HepG2 (cell line): Measurements from ENCODE around the gene DDX39B. TPM values are rescaled to one million over a fixed set of nuclear protein-coding genes. Genes with fewer than 3 reads are reported as not detected.

ENCODE experiments used
- ADNP ChIP-seq: sonication (generic); formaldehyde crosslinking; IDR thresholded peaks from 2 replicates; pipeline ENCODE4 v1.4.0; 2020; ENCODE audit warnings: missing genetic modification reagents
- BORCS8-MEF2B ChIP-seq: sonication (generic); formaldehyde crosslinking; IDR thresholded peaks from 2 replicates; pipeline ENCODE4 v1.8.0; 2022; ENCODE audit warnings: mild to moderate bottlenecking, missing genetic modification reagents
- HDAC2 ChIP-seq: sonication (generic); formaldehyde crosslinking; IDR thresholded peaks from 2 replicates; pipeline ENCODE4 v1.4.0; 2020; ENCODE audit warnings: missing genetic modification reagents
- JUNB ChIP-seq: sonication (generic); formaldehyde crosslinking; IDR thresholded peaks from 2 replicates; pipeline ENCODE4 v1.8.0; 2022; ENCODE audit warnings: missing genetic modification reagents, mild to moderate bottlenecking, borderline replicate concordance
- KAT8 ChIP-seq: IDR thresholded peaks from 2 replicates; pipeline ENCODE4 v1.6.1; 2016; ENCODE audit warnings: missing genetic modification reagents, missing compliant biosample characterization
- MEIS1 ChIP-seq: sonication (generic); formaldehyde crosslinking; IDR thresholded peaks from 2 replicates; pipeline ENCODE4 v1.9.0; 2021; ENCODE audit warnings: mild to moderate bottlenecking, missing genetic modification reagents, moderate library complexity, borderline replicate concordance
- NBN ChIP-seq: fragments of 450-650 bp; conservative IDR thresholded peaks from 2 replicates; pipeline ENCODE4 v1.6.1; 2017
- ONECUT2 ChIP-seq: sonication (generic); formaldehyde crosslinking; IDR thresholded peaks from 2 replicates; pipeline ENCODE4 v1.4.0; 2020; ENCODE audit warnings: missing genetic modification reagents
- RFX3 ChIP-seq: IDR thresholded peaks from 2 replicates; pipeline ENCODE4 v1.6.1; 2016; ENCODE audit warnings: missing biosample characterization, missing genetic modification reagents
- SMAD3 ChIP-seq: sonication (generic); formaldehyde crosslinking; IDR thresholded peaks from 2 replicates; pipeline ENCODE4 v1.4.0; 2020; ENCODE audit warnings: missing genetic modification reagents
- ZFP62 ChIP-seq: sonication (generic); formaldehyde crosslinking; IDR thresholded peaks from 2 replicates; pipeline ENCODE4 v1.4.0; 2020; ENCODE audit warnings: missing genetic modification reagents
- ZKSCAN8 ChIP-seq: IDR thresholded peaks from 2 replicates; pipeline ENCODE4 v1.6.1; 2016; ENCODE audit warnings: borderline replicate concordance, missing genetic modification reagents, missing compliant biosample characterization
- ZNF224 ChIP-seq: sonication (generic); formaldehyde crosslinking; IDR thresholded peaks from 2 replicates; pipeline ENCODE4 v1.5.0; 2020; ENCODE audit warnings: mild to moderate bottlenecking, missing genetic modification reagents
- ZNF292 ChIP-seq: sonication (generic); formaldehyde crosslinking; IDR thresholded peaks from 2 replicates; pipeline ENCODE4 v1.8.1; 2022; ENCODE audit warnings: mild to moderate bottlenecking, low read depth, missing genetic modification reagents, borderline replicate concordance
- ZNF891 ChIP-seq: sonication (generic); formaldehyde crosslinking; IDR thresholded peaks from 2 replicates; pipeline ENCODE4 v1.5.0; 2020; ENCODE audit warnings: mild to moderate bottlenecking, missing genetic modification reagents
- polyA plus RNA-seq, 8 experiments: library from polyadenylated mRNA; depleted of rRNA in 3 of 8; stranded (reverse) in 7 of 8; unstranded in 1 of 8; fragments of >200 nt; fragmentation: Illumina TruSeq in 4 of 8; extraction: Trizol in 4 of 8; gene quantifications; 2 replicates each; pipeline versions ENCODE4 v1.2.1 to v1.2.3, GENCODE V29; 2011 to 2016; ENCODE audit warnings: low read depth in 4 of 8, missing spikeins in 1 of 8, mixed read lengths in 1 of 8; ENCODE audit not compliant: insufficient read depth in 1 of 8
- total RNA-seq, 5 experiments: library from RNA; depleted of rRNA; stranded (reverse); fragments of >200 nt; fragmentation: Illumina TruSeq; extraction: Trizol; gene quantifications; 2 replicates each; pipeline ENCODE4 v1.2.3, GENCODE V29; 2016; ENCODE audit warnings: low read depth in 1 of 5
- TF ChIP-seq, protein P1 (sequence below): sonication (generic); formaldehyde crosslinking; IDR thresholded peaks from 2 replicates; pipeline ENCODE4 v1.9.0; 2021; ENCODE audit warnings: mild to moderate bottlenecking, missing genetic modification reagents
- TF ChIP-seq, protein P2 (sequence below): sonication (generic); formaldehyde crosslinking; IDR thresholded peaks from 2 replicates; pipeline ENCODE4 v1.4.0; 2020; ENCODE audit warnings: missing genetic modification reagents, borderline replicate concordance
- TF ChIP-seq, protein P3 (sequence below): sonication (generic); formaldehyde crosslinking; conservative IDR thresholded peaks from 2 replicates; pipeline ENCODE4 v1.4.0; 2020; ENCODE audit warnings: missing genetic modification reagents

The DDX39B gene
- total and polyA plus RNA-seq, 2 of the 13 experiments (the other 11 are each of a cell fraction or from before 2014, with no cell fraction given): 570 to 678 TPM

DNA sequence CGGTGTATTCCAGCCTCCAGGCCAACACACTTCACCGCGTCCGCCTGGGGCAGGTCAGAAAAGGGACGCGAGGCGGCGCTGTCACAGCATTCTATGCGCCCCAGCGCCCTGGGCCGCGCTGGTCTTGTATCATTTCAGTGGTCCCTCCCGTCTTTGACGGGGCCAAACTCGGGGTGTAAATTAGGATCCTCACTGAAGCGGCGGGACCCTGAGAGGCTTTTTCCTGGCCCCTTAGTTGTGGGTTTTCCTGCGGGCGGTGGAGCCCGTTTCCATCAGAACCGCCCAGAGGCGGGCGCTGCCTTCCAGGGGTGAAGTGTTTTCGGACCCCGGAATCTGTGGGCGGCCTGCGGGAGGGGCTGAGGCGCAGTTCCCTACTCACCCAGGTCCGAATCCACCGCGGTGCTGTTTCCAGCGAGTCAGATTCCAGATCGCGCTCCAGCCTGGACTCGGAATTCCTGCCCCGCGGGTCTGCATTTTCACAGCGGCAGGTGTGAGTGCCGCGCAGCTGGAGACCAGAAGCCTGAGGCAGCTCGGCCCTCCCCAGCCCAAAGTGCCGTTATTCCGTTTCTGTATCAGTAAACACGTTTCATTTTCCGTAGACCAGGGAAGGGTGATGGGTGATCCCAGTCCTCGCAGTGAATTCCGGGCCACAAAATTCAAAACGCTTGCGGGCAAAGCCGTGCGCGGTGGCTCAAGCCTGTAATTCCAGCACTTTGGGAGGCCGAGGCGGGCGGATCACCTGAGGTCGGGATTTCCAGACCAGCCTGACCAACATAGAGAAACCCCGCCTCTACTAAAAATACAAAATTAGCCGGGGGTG, 47.7 kb downstream of the DDX39B start (continued):
- TF ChIP-seq HDAC2 (CRISPR knock-in tag): peak; percentile 25; the same call in 1 of the 2 replicates
- no peak for TF ChIP-seq ZKSCAN8 (CRISPR knock-in tag)
- TF ChIP-seq, protein P1, sequence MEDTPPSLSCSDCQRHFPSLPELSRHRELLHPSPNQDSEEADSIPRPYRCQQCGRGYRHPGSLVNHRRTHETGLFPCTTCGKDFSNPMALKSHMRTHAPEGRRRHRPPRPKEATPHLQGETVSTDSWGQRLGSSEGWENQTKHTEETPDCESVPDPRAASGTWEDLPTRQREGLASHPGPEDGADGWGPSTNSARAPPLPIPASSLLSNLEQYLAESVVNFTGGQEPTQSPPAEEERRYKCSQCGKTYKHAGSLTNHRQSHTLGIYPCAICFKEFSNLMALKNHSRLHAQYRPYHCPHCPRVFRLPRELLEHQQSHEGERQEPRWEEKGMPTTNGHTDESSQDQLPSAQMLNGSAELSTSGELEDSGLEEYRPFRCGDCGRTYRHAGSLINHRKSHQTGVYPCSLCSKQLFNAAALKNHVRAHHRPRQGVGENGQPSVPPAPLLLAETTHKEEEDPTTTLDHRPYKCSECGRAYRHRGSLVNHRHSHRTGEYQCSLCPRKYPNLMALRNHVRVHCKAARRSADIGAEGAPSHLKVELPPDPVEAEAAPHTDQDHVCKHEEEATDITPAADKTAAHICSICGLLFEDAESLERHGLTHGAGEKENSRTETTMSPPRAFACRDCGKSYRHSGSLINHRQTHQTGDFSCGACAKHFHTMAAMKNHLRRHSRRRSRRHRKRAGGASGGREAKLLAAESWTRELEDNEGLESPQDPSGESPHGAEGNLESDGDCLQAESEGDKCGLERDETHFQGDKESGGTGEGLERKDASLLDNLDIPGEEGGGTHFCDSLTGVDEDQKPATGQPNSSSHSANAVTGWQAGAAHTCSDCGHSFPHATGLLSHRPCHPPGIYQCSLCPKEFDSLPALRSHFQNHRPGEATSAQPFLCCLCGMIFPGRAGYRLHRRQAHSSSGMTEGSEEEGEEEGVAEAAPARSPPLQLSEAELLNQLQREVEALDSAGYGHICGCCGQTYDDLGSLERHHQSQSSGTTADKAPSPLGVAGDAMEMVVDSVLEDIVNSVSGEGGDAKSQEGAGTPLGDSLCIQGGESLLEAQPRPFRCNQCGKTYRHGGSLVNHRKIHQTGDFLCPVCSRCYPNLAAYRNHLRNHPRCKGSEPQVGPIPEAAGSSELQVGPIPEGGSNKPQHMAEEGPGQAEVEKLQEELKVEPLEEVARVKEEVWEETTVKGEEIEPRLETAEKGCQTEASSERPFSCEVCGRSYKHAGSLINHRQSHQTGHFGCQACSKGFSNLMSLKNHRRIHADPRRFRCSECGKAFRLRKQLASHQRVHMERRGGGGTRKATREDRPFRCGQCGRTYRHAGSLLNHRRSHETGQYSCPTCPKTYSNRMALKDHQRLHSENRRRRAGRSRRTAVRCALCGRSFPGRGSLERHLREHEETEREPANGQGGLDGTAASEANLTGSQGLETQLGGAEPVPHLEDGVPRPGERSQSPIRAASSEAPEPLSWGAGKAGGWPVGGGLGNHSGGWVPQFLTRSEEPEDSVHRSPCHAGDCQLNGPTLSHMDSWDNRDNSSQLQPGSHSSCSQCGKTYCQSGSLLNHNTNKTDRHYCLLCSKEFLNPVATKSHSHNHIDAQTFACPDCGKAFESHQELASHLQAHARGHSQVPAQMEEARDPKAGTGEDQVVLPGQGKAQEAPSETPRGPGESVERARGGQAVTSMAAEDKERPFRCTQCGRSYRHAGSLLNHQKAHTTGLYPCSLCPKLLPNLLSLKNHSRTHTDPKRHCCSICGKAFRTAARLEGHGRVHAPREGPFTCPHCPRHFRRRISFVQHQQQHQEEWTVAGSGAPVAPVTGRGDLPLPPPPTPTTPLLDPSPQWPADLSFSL (CRISPR knock-in tag): 0 out of 2 replicates have a peak, but pooled peaks have one; percentile 39
- TF ChIP-seq ONECUT2 (CRISPR knock-in tag): no peak
- TF ChIP-seq ZNF224 (CRISPR knock-in tag): no peak
- TF ChIP-seq SMAD3: 0 out of 2 replicates have a peak, but pooled peaks have one; percentile 56
- no peak for TF ChIP-seq ZFP62 (CRISPR knock-in tag)
- TF ChIP-seq BORCS8-MEF2B (CRISPR knock-in tag): peak; percentile 36; the same call in 1 of the 2 replicates
- TF ChIP-seq NBN: no peak
- TF ChIP-seq, protein P2, sequence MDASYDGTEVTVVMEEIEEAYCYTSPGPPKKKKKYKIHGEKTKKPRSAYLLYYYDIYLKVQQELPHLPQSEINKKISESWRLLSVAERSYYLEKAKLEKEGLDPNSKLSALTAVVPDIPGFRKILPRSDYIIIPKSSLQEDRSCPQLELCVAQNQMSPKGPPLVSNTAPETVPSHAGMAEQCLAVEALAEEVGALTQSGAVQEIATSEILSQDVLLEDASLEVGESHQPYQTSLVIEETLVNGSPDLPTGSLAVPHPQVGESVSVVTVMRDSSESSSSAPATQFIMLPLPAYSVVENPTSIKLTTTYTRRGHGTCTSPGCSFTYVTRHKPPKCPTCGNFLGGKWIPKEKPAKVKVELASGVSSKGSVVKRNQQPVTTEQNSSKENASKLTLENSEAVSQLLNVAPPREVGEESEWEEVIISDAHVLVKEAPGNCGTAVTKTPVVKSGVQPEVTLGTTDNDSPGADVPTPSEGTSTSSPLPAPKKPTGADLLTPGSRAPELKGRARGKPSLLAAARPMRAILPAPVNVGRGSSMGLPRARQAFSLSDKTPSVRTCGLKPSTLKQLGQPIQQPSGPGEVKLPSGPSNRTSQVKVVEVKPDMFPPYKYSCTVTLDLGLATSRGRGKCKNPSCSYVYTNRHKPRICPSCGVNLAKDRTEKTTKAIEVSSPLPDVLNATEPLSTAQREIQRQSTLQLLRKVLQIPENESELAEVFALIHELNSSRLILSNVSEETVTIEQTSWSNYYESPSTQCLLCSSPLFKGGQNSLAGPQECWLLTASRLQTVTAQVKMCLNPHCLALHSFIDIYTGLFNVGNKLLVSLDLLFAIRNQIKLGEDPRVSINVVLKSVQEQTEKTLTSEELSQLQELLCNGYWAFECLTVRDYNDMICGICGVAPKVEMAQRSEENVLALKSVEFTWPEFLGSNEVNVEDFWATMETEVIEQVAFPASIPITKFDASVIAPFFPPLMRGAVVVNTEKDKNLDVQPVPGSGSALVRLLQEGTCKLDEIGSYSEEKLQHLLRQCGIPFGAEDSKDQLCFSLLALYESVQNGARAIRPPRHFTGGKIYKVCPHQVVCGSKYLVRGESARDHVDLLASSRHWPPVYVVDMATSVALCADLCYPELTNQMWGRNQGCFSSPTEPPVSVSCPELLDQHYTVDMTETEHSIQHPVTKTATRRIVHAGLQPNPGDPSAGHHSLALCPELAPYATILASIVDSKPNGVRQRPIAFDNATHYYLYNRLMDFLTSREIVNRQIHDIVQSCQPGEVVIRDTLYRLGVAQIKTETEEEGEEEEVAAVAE (CRISPR knock-in tag): 0 out of 2 replicates have a peak, but pooled peaks have one; percentile 14
- TF ChIP-seq JUNB (CRISPR knock-in tag): no peak
- no peak for TF ChIP-seq RFX3 (CRISPR knock-in tag)
- TF ChIP-seq KAT8 (CRISPR knock-in tag): 0 out of 2 replicates have a peak, but pooled peaks have one; percentile 25
- TF ChIP-seq ADNP (CRISPR knock-in tag): 0 out of 2 replicates have a peak, but pooled peaks have one; percentile 5
- TF ChIP-seq ZNF891 (CRISPR knock-in tag): peak; percentile 29; the same call in 1 of the 2 replicates
- TF ChIP-seq ZNF292 (CRISPR knock-in tag): peak; percentile 39; the same call in 1 of the 2 replicates
- TF ChIP-seq, protein P3, sequence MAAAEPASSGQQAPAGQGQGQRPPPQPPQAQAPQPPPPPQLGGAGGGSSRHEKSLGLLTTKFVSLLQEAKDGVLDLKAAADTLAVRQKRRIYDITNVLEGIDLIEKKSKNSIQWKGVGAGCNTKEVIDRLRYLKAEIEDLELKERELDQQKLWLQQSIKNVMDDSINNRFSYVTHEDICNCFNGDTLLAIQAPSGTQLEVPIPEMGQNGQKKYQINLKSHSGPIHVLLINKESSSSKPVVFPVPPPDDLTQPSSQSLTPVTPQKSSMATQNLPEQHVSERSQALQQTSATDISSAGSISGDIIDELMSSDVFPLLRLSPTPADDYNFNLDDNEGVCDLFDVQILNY (CRISPR knock-in tag): no peak
- 0 out of 2 replicates have a peak, but pooled peaks have one; percentile 31 for TF ChIP-seq MEIS1 (CRISPR knock-in tag)
